Pulmonary artery endothelial cell (primary cell): Measurements from ENCODE around the gene SCUBE1. TPM values are rescaled to one million over a fixed set of nuclear protein-coding genes. Genes with fewer than 3 reads are reported as not detected.

ENCODE experiments used
- DNase-seq: peaks from one replicate; pipeline ENCODE4 v3.0.0-alpha.2; 2011; ENCODE audit warnings: low read depth, low spot score
- total RNA-seq: library from RNA; depleted of rRNA; stranded (reverse); fragments of >200 nt; gene quantifications from 2 replicates; pipeline ENCODE4 v1.2.3, GENCODE V29; 2014

SCUBE1 gene
- total RNA-seq: not detected in 2 replicates

DNA sequence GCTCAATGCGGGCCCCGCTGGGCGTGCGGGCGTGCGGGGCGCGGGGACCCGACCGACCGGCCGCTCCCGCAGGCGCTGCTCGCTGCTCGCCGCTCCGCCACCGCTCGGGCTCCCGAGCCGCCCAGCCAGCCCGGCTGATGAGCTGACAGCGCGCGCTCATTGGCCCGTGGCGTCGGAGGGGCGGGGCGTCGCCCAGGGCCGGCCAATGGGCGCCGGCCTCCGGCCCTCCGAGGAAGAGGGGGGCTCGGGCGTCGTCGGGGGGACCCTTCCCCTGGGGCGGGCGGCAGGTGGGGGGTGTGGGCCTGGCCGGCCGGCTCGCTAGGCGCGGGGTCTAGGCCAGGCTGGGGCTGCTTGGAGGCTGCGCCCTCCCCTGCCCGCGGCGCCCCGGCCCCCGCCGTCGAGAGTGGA is at the start of gene SCUBE1:
SCUBE1 (minus strand) TSS at position 111 of the 408 bp plus-strand sequence. CDS start 111 bp downstream, outside the sequence.
- no peak for DNase-seq

DNA sequence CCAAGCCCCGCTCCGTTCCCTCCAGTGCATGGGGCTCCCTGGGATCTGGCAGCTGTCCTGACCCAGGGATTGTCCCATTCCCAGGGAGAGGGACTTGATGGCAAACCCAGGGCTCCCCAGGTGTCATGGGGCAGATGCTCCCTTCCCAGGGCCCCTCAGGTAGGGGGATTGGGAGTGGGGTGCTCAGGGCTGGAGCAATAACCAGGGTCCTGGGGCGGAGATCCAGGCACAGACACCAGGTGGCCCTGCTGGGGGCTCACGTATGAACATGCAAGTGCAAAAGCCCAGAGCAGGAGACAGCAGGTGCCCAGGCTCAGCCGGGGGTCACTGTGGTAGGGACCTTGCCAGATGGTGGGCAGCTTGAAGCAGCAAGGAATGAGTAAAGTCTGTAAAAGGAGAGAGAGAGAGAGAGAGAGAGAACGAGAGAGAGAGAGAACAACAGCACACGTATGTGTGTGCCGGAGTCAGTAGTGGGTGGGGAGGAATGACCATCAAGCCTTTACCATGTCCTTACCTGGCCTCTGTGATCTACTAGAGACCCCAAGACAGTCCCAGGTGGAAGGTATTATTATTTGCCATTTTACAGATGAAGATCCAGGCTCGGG is 49.3 kb upstream of the SCUBE1 start:
- no peak for DNase-seq

DNA sequence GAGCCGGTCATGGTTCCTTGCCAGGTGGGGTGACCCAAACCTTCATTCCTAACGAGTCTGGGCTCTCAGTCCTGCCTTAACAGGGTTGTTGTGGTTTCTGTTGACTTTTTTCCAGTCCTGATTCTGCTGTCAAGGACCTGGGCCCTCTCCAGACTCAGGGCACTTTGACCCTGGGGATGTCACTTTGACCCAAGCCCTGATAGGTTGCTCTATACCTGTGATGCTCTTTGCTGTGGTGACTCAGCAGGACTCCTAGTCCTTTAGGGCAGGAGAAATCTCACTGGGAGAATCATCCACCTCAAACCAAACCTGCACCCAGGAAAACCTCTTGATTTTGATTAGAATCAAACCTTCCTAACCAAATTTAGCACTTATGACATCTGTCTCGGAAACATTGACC is 48.1 kb upstream of the SCUBE1 start:
- no peak for DNase-seq

DNA sequence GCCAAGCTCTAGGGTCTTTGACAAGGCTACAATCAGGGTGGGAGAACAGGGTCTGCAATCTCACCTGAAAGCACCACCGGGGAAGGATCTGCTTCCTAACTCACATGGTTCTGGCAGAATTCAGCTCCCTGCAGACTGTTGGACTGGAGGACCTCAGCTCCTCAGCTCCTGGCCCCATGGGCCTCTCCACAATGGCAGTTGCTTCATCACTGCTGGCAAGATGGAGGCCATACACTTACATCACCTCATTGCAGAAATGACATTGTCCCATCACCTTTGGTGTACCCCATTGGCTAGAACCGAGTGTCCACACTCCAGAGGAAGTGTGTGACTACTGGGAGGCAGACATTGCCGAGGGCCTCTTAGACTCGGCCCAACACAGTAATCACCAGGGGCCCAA is 47.7 kb upstream of the SCUBE1 start:
- no peak for DNase-seq

DNA sequence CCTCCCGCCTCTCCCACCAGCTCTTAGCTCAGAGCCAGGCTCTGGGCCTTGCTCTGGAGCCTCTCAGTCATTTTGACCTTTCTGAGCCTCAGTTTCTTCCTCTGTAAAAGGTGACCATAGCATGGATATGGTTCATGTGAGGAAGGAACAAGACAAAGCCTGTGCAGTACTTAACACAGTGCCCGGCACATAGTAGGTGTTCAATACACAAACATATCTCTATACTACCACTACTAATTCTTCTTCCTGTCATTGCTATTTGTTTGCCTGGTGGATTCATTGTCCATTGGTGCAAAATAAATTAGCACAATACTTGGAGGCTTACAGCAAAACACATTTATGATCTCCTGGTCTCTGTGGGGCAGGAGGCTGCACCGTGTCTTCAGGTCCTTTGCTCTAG is 47.0 kb upstream of the SCUBE1 start:
- no peak for DNase-seq

DNA sequence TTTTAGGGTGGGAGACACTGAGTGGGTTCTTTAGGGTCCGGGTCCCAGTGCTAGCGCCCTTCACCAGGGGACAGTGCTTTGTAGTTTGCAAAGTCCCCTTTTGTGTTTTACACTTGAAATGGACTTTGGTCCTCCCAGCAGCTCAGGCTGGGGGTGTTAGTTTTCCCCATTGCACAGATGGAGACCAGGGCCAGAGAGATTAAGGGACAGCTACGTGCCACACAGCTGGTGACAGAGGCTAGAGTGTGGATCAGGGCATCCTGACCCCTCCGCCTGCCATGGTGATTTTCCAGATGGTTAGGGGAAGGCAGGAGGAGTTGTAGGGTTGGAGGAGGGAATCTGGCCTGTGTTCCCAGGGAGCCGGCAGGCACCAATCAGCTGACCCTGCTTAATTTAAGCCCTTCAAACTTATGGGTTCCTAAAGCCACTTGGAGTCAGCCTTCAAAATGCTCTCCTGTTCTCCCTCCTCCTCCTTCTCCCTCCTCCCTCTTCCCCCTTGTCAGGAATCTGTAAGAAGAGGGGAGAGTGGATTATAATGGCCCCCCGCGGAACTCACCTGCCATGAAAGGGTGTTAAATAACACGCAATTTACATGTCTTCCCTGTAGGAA is 46.2 kb upstream of the SCUBE1 start:
- DNase-seq: no peak

DNA sequence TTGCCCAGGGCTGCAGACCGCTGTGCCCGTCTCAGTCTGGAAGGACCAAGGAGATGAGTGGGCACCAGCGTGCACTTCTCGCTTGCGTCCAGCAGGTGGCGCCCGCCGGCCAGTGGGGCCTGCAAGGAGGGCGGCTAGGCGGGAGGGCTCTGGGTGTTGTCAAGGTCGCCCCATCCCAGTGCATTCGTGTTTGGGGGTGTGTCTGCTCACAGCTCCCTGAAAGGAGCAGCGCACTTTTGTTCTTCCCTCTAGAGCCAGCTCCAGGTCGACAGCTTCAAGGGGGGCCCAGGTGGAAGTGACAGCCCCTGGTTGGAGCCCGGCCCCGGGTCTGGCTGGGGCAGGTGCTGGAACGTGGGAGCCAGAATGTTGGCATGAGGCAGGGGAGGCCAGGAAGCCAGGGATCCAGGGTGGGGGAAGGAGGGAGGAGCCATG is 45.3 kb upstream of the SCUBE1 start:
- DNase-seq: no peak

DNA sequence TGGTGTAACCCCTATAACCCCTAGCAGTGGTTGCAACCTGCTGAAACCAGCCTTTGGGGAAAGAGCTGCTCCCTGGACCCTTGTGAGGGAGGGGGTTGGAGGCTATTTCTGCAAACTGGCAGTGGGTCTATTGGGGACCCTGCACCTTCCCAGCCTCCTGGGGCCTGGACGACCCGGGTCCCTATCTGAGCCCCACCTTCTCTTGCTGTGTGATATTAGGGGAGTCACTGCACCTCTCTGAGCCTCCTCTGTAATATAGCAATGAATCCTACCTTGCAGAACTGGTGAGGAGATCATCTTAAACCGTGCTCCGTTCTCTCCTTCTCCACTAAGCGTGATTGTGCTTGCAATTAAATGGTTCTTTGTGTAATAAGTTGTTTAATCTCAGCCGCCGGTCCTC is 44.6 kb upstream of the SCUBE1 start:
- no peak for DNase-seq

DNA sequence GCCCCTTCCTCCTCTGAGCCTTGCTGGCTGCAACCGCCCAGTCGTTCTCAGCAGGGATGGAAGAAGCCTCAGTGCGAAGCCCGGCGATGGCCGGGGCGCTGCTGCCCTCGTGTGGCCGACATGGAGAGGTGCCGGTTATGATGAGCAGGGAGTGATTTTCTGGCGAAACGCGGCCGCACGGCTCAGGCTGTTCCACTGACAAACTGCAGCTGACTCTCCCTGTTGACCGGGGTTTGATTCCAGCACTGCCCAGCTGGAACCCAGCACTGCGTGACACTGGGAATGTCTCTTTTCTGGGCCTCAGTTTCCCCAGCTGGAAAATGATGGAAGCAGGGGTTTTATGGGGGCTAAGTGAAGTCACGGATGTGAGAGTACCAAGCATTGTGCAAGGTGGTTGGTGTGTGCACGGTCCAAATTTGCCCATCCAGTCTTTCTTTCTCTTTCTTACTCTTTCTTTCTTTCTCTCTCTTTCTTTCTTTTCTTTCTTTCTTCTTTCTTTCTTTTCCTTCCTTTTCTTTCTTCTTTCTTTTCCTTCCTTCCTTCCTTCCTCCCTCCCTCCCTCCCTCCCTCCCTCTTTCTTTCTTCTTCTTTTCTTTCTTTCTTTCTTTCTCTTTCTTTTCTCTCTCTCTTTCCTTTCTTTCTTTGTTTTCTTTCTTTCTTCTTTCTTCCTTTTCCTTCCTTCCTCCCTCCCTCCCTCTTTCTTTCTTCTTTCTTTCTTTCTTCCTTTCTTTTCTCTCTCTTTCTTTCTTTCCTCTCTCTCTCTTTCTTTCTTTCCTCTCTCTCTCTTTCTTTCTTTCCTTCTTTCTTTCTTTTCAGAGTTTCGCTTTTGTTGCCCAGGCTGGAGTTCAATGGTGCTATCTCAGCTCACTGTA is 42.8 kb upstream of the SCUBE1 start:
- DNase-seq: no peak

DNA sequence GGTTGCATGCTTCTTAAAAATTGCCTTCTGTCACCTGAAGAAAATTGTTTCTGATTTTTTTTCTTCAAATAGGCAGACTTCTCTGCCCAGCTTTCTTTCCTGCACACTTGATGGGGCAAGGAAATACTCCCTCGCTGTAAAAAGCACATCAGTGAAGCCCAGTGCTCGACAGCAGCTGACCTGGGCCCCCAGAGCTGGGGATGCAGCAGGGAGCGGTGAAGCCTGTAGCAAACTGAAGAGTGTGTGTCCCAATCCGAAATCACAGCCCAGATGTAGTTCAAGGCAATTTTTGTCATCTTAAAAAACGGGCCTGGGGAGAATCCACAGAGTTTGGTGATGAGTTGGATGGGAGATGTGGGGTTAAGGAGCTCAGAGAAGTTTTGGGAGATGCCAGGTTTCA is 41.7 kb upstream of the SCUBE1 start:
- DNase-seq: no peak

DNA sequence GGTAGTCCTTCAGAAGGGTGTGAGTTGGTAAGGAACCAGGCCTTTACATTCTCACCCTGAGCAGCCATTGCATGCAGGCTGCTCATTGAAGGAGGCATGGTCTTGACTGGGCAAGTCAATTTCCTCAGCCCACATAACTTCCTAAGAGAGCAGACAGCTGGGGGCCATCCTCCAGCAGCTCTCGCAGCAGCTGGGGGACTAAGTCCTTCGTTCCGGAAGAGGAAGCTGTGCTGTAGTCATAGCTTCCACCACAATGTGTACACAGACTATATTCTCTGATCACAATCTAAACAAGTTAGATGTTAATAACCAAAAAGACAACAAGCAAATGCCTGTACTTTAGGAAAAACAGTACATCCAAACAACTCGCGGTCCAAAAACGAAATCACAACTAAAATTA is 38.5 kb upstream of the SCUBE1 start:
- DNase-seq: no peak

DNA sequence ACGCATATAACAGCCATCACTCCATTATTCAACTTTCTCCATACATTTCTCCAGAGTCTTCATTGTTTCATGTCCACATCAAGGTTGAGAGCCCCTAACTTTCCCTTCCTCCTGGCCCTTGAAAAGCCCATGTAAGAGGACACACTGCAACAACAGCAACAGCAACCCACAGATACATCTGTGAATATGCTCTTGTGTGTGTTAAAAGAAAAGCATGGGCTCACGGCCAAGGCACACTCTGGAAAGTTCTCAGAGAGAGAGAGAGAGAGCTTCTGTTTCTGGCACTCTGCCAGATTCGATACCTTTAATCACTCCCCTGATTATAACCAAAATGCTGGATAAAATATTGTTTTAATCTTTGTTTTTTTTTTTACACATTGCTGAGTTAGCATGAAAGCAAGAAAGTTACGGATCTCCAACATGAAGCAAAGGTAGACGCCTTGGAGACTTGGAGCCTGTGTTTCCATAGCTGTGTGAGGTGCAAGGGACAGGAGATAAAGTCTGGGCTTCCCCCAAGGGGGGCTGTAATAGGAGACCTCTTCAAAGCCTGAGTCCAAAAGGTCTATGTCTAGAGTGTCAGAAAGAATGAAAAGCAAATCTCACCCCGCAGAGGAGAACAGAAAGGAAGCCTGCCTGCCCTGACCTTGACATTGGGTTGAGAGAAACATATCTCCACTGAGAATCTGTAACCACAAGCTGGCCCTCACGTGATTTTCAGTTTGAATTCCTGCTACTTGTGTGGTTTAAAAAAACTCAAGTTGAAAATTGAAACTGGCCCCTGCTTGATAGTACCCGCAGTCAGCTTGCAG is 34.9 kb upstream of the SCUBE1 start:
- no peak for DNase-seq

DNA sequence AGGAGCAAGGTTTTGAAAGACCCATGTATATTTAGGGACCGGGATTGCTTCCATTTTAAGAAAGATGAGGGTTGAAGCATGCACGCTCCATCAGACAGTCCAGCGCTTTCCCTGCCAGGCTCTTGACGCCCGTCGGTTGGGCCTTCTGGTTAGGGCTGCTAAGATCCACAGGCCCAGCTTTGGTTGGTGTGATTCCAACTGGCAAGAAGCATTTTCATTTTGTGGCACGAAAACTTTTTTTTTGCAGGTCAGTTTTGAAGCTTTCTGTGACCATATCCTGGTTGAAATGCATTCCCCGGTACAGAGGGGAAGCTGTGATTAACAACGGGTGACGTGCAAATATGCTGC is 34.4 kb upstream of the SCUBE1 start:
- no peak for DNase-seq

DNA sequence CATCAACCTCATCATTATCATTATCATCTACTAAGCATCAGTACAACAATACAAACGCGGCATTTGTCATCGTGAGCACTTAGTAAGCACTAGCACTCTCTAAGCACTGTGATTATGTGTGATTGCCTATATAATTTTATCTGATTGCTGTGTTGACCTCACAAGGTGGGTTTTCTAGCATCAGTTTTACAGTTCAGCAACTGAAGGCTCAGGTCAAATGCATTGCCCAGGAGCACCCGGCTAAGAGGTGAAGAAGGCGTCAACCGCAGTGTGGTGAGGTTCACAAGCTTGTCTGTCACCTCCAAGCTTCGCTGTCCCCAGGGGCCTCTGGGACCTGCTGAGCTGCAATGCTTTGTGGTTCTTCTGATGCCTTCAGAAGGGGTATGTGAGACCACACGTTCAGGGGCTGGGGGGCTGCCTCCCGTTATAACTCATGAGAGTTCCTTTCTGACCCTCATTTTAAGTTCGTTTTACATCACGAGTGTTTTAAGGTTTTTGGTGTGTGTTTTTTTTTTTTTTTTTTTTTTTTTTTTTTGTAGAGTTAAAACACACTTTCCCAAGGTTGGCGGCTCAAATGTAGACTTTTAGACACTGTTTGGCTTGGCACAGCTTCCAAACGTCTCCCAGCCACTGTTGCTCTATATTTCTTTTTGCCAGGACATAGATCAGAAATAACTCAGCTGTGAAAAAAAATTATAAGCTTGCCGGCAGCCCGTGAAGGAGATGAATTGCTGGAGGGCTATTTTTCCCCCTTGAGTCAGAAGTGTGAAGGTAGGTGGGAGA is 33.8 kb upstream of the SCUBE1 start:
- DNase-seq: no peak

DNA sequence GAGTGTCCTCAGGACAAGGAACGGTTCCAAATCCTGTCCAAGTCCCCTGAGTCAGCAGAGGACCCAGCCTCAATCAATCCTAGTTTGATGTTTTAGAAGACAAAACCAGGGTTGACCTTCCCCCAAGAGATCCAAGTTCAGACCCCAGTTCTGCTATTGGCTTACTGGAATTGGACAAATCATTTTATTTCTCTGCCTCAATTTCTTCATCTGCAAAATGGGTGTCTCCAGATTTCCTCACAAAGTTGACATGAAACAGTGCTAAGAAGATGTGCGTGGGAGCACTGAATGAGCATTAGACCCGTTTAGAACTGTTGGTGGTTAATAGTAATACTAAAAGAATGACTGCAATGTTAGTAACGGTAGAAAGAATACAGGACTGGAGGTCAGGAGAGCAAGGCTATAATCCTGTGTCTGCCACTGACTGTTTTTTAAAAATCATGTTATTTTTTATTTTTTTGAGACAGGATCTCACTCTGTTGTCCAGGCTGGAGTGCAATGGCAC is 32.8 kb upstream of the SCUBE1 start:
- DNase-seq: no peak

DNA sequence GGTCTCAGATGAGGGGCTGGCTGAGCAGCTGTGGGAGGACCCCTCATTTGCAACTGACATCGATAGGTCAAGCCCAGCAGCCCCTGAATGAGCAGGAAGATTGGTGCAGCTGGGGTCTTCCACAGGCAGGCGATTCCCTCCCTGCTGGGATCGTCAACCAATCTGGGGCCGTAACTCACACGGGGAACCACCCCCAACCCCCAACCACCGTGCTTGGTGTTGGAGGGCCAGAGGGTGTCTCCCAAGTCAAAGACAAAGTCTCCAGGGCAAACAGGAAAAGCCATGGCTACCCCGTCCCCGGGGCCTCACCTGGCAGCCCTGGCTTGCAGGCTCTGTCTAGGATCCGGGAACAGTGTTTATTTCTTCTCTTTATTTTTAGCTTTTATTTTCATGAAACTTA is 26.9 kb upstream of the SCUBE1 start:
- no peak for DNase-seq

DNA sequence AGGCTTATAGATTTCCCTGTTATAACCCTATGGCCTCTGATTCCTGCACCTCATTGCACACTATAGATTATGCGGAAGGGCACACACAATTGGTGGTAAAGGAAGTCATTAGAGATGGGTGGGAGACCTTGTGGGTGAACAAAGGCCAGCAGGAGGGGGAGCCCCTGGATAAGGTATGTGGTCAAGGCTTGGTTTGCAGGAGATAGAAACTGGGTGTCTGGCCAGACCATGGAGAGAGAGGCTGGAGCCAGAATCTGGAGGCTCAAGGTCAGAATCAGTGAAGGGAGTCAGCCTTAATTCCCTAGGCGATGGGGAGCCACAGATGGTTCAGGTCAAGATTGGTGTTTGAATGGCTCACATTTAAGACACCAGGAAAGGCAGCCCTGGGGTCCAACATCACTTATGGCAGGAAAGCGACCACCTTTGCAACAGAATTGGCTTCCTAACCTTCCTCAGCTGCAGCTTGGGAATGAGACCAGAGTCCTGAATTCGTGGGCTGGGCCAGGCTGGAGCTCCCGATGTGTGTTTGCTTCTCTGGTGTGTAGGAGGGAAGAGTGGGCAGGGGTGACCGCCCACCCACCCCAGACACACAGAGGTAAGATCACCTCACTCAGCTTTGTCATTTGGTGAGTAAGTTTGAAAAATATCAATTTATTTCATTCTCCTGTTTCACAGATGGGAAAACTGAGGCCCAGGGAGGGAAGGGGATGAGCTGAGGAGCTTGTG is 22.7 kb upstream of the SCUBE1 start:
- no peak for DNase-seq

DNA sequence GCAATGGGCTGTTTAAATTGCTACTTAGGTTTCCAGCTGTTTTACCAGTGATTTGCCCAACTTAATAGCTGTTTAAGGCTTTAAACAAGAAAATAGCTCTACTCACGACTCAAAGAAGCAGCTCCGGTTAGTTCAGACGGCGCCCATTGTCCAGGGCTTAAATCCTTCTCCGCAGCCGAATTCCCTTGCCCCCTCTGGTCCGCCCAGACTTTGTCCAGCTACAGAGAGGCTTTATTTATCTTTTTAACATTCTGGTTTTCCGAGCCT is 20.9 kb upstream of the SCUBE1 start:
- DNase-seq: no peak

DNA sequence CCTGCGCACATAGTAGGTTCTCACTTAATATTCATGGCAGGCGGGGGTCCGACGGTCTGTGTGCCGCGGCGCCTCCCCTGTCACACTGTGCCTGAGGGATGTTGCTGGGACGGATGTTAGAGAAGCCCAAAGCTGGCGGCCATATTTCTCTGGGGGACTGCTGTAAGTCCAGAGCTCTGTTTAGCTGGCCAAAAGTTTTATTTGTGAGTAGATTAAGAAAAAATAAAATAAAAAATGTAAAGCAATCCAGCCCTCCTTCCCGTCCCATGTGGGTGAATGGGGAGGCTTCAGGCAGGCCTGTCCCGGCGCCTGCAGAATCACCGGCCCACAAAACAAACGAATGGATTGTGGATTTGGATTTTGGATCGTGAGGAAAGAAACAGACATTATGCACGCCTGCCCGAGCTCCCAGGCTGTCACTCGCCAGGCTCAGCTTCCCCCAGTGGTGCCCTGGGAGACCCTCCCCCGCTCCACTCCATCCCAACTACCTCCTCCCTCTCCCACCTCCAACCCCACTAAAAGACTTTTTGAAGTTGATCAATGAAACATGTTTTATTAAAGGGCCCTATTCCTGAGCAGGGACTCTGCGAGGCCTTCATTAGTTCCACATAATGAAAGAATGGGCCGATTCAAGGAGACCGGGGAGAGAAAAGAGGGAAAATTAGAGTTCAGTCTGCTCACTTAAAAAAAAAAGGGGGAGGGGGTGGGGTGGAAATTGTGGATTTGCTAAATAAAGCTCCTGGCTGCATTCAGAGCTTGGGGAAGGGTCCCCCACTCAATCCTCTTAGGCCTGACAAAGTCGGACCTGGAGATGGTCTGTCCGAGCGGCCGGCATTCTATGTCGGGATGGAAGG is 20.4 kb upstream of the SCUBE1 start:
- no peak for DNase-seq

DNA sequence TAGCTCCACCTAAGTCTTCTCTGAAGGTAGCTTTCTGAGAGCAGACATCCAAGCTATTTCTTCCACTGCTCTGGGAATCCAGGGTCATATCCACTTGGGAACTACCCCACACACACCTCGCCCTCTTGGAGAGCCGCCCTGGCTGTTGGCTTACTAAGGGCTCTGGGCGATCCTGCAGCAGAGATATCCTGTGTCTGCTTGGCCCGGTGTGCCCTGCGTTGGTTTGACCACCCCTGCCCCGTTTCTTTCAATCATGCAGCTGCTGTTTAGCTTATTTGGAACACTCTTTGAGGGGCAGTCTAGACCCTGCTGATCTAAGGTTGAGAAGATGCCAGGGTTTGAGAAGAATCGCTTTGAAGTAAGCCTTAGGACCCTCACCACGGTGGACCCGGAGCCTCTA is 17.4 kb upstream of the SCUBE1 start:
- DNase-seq: no peak
